Small intestine (tissue), 7 donors: ENCODE results near the gene PI4K2B. TPM values are rescaled to one million over a fixed set of nuclear protein-coding genes. Genes with fewer than 3 reads are reported as not detected.

ENCODE experiments used
- DNase-seq, 2 donors: peaks; one replicate each; pipeline versions ENCODE4 v3.0.0 to v3.0.0-alpha.2; 2013
- FAIRE-seq: peaks from 2 replicates; lab custom pipeline; 2012; peaks lifted over from hg19 to GRCh38; lab: Jason Lieb, UNC
- H3K27ac ChIP-seq, 3 donors: one replicate each; pipeline ENCODE4 v1.5.1; 2013; ENCODE audit warnings: low read length in 2 of 3, mild to moderate bottlenecking in 2 of 3, control low read depth in 1 of 3, inconsistent platforms in 1 of 3, low read depth in 1 of 3, moderate library complexity in 1 of 3
- H3K27me3 ChIP-seq, 3 donors: one replicate each; pipeline ENCODE4 v1.6.1; 2013; ENCODE audit warnings: low read length in 3 of 3, inconsistent platforms in 1 of 3; ENCODE audit not compliant: control insufficient read depth in 3 of 3, insufficient read depth in 3 of 3
- H3K36me3 ChIP-seq, 3 donors: one replicate each; pipeline ENCODE4 v1.6.1; 2013; ENCODE audit warnings: low read length in 3 of 3, inconsistent platforms in 1 of 3, low read depth in 1 of 3, mild to moderate bottlenecking in 1 of 3, moderate library complexity in 1 of 3; ENCODE audit not compliant: control insufficient read depth in 3 of 3, insufficient read depth in 2 of 3
- H3K4me1 ChIP-seq, 3 donors: one replicate each; pipeline ENCODE4 v1.6.1; 2013; ENCODE audit warnings: low read length in 2 of 3, inconsistent platforms in 1 of 3, low read depth in 1 of 3, mild to moderate bottlenecking in 1 of 3, moderate library complexity in 1 of 3; ENCODE audit not compliant: control insufficient read depth in 3 of 3, insufficient read depth in 2 of 3
- H3K4me3 ChIP-seq, 3 donors: one replicate each; pipeline ENCODE4 v1.5.1; 2013; ENCODE audit warnings: low read length in 3 of 3, control low read depth in 1 of 3, inconsistent platforms in 1 of 3, low read depth in 1 of 3, mild to moderate bottlenecking in 1 of 3, moderate library complexity in 1 of 3
- H3K9me3 ChIP-seq, 2 donors: one replicate each; pipeline ENCODE4 v1.6.1; 2013; ENCODE audit warnings: low read depth in 1 of 2, low read length in 1 of 2; ENCODE audit not compliant: control insufficient read depth in 2 of 2, insufficient read depth in 1 of 2
- WGBS, 3 donors: extraction: QIAGEN DNeasy Blood & Tissue Kit; methylation state at CpG; one replicate each; pipeline ENCODE4 v1.1.7; 2013; 5-methylcytosine and 5-hydroxymethylcytosine counted together
- polyA plus RNA-seq, 4 donors: library from polyadenylated mRNA; stranded (reverse) in 3 of 4; unstranded in 1 of 4; fragments of 200-250 nt in 3 of 4; fragments of 120-200 nt in 1 of 4; gene quantifications; one replicate each; pipeline versions ENCODE4 v1.2.1 to v1.2.3, GENCODE V29; 2013
- donor health status: healthy with polysubstance abuse.
- donor health status: control.
- donor health status: control.
- donor health status: Bipolar disorder and iron deficiency.
- donor health status: healthy.

The PI4K2B gene
- polyA plus RNA-seq, 4 donors = 24.2 to 93.3 (median 50.2) TPM

GRCh38 chr4:25302626-25303025 lies 68.8 kb downstream of the PI4K2B start:
- Histone ChIP-seq H3K27ac (no peak overlapping the region), H3K36me3 (no peaks in the 10 kb centered on the region), H3K27me3 (peaks cover 0 to 2% (median 0%) of the 10 kb centered on the region in 3 donors), H3K9me3 (no peaks in the 10 kb centered on the region), H3K4me3 (no peak overlapping the region), H3K4me1 (peaks cover 0 to 6% (median 0%) of the 10 kb centered on the region in 3 donors)
- whole genome bisulfite sequencing, 3 donors = 76 to 91% (median 79%) methylated on average over 7 to 8 of the region's 9 CpGs
- no peak for FAIRE-seq
- DNase-seq = no peak

GRCh38 chr4:25303578-25303977 lies 69.7 kb downstream of the PI4K2B start:
- WGBS, 3 donors = 85 to 95% (median 90%) methylated on average over 3 of the region's 3 CpGs
- Histone ChIP-seq H3K4me3 (no peak overlapping the region), H3K27me3 (peaks cover 0 to 2% (median 0%) of the 10 kb centered on the region in 3 donors), H3K36me3 (no peaks in the 10 kb centered on the region), H3K4me1 (peaks cover 0 to 6% (median 0%) of the 10 kb centered on the region in 3 donors), H3K9me3 (no peaks in the 10 kb centered on the region), H3K27ac (no peak overlapping the region)
- no peak for DNase-seq
- FAIRE-seq = no peak

- WGBS, 3 donors = 66 to 90% (median 87%) methylated on average over 4 of the region's 4 CpGs
Measured at GRCh38 chr4:25306518-25307057, 72.8 kb downstream of the PI4K2B start.

GRCh38 chr4:25307596-25307995 lies 73.8 kb downstream of the PI4K2B start:
- no peak for FAIRE-seq
- 83 to 92% (median 85%) methylated on average over 7 of the region's 7 CpGs for WGBS, 3 donors
- Histone ChIP-seq H3K4me1 (no peaks in the 10 kb centered on the region), H3K27ac (no peak overlapping the region), H3K27me3 (no peaks in the 10 kb centered on the region), H3K36me3 (no peaks in the 10 kb centered on the region), H3K9me3 (no peaks in the 10 kb centered on the region), H3K4me3 (no peak overlapping the region)
- no peak for DNase-seq

More at GRCh38 chr4:25306518-25307057, 72.8 kb downstream of the PI4K2B start:
- DNase-seq = no peak
- no peak overlapping the region for H3K4me3 ChIP-seq
- H3K27me3 ChIP-seq = no peaks in the 10 kb centered on the region
- no peaks in the 10 kb centered on the region for H3K9me3 ChIP-seq
- no peak overlapping the region for H3K27ac ChIP-seq
- no peak for FAIRE-seq
- H3K4me1 ChIP-seq = no peaks in the 10 kb centered on the region
- no peaks in the 10 kb centered on the region for H3K36me3 ChIP-seq

GRCh38 chr4:25308306-25308705 lies 74.5 kb downstream of the PI4K2B start:
- FAIRE-seq (no peak), DNase-seq (no peak)
- no peaks in the 10 kb centered on the region for H3K4me1 ChIP-seq
- no peaks in the 10 kb centered on the region for H3K36me3 ChIP-seq
- WGBS, 3 donors = 80 to 88% (median 82%) methylated on average over 2 of the region's 2 CpGs
- no peaks in the 10 kb centered on the region for H3K9me3 ChIP-seq
- no peaks in the 10 kb centered on the region for H3K27me3 ChIP-seq
- H3K27ac ChIP-seq = no peak overlapping the region
- no peak overlapping the region for H3K4me3 ChIP-seq

GRCh38 chr4:25308761-25309160 lies 74.9 kb downstream of the PI4K2B start:
- 80 to 91% (median 89%) methylated on average over 7 of the region's 7 CpGs for WGBS, 3 donors
- Histone ChIP-seq H3K4me3 (no peak overlapping the region), H3K27me3 (no peaks in the 10 kb centered on the region), H3K4me1 (no peaks in the 10 kb centered on the region), H3K36me3 (no peaks in the 10 kb centered on the region), H3K9me3 (no peaks in the 10 kb centered on the region), H3K27ac (no peak overlapping the region)
- no peak for FAIRE-seq
- no peak for DNase-seq

GRCh38 chr4:25310066-25310802 lies 76.4 kb downstream of the PI4K2B start:
- DNase-seq (no peak), FAIRE-seq (no peak)
- no peaks in the 10 kb centered on the region for H3K4me1 ChIP-seq
- no peaks in the 10 kb centered on the region for H3K9me3 ChIP-seq
- no peaks in the 10 kb centered on the region for H3K36me3 ChIP-seq
- H3K27me3 ChIP-seq = no peaks in the 10 kb centered on the region
- H3K4me3 ChIP-seq = no peak overlapping the region
- 55 to 63% (median 58%) methylated on average over 4 of the region's 4 CpGs for WGBS, 3 donors
- H3K27ac ChIP-seq = peak overlapping the region in 1 of 3 donors; percentile 36

GRCh38 chr4:25310803-25311166 lies 77.0 kb downstream of the PI4K2B start:
- no peak overlapping the region for H3K4me3 ChIP-seq
- no peaks in the 10 kb centered on the region for H3K9me3 ChIP-seq
- WGBS, 3 donors = 70 to 100% (median 91%) methylated on average over 1 of the region's 1 CpG
- no peak for FAIRE-seq
- no peaks in the 10 kb centered on the region for H3K4me1 ChIP-seq
- H3K36me3 ChIP-seq = peaks cover 0 to 3% (median 0%) of the 10 kb centered on the region in 3 donors
- no peak overlapping the region for H3K27ac ChIP-seq
- no peaks in the 10 kb centered on the region for H3K27me3 ChIP-seq
- DNase-seq = no peak
